ENCODE measurements around the gene AUP1. TPM values are rescaled to one million over a fixed set of nuclear protein-coding genes. Genes with fewer than 3 reads are reported as not detected.

Gene AUP1
- total and polyA plus RNA-seq, 2 of the 4 experiments (the other 2 are of a cell fraction), result 47.5 to 100.0 TPM

DNA sequence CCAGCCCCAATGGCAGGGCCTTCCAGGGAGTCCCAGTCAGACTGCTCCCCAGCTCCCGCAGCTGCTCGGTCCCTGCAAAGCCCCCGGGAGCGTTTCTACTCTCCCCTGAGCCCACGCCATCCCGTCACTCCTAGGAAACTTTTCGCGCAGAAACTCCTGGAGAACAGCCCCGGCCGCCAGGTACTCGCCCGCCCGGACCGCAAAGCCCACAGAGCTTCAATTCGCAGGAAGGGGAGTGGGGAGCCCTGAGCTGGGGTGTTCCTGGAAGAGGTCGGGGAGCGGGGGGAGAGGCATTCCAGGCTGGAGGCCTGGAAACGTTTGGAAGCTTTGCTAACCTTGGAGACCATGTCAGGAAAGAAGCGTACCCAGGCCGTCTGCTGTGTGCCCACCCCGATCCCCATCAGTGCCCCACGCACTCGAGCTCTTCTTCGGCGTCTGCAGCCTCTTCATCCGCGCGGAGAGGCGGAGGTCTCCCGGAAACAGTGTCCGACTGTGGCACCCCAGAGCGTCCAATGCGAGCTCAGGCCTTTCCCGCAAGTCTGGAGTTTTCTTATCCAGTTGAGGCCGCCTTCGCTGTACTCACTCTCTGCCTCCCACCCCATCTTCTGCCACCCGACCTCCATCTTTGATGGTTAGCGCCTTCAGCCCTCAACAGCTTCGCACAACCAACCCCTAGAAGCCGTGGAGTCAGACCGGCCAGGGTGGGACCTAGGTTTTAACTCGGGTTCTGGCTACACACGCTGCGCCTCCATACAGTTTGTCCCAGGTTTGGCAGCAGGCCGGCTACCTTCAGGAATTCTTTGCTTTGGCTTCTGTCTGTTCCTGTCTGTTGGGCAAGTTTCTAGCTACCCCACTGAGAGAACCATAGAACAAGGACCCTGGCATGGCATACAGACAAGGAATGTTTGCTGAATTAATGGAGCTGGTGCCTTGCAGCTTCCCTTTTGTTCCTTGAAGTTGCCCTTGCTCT lies 25.7 kb downstream of the AUP1 start (continued):
- TF ChIP-seq, protein P1, sequence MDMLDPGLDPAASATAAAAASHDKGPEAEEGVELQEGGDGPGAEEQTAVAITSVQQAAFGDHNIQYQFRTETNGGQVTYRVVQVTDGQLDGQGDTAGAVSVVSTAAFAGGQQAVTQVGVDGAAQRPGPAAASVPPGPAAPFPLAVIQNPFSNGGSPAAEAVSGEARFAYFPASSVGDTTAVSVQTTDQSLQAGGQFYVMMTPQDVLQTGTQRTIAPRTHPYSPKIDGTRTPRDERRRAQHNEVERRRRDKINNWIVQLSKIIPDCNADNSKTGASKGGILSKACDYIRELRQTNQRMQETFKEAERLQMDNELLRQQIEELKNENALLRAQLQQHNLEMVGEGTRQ (IDR thresholded peaks at IDR 0.05; ENCODE audit: low read depth, low read length), result no peak
- no peak for TF ChIP-seq SMC3 (IDR thresholded peaks at IDR 0.05; ENCODE audit: low read depth, low read length)

Measured in IMR-90 (cell line).